Keratinocyte (primary cell): Measurements from ENCODE around the gene SPTLC2. TPM values are rescaled to one million over a fixed set of nuclear protein-coding genes. Genes with fewer than 3 reads are reported as not detected.

Source experiments
- DNase-seq: peaks from one replicate; pipeline ENCODE4 v3.0.0-alpha.2; 2011; ENCODE audit warnings: low read depth, missing footprints, low spot score
- FAIRE-seq: peaks from 2 replicates; lab custom pipeline; 2011; peaks lifted over from hg19 to GRCh38; lab: Jason Lieb, UNC
- H2AFZ ChIP-seq: 2 replicates; pipeline ENCODE4 v1.6.0; 2012; ENCODE audit warnings: low read length, control low read depth, inconsistent platforms; ENCODE audit not compliant: control insufficient read depth
- H3K27ac ChIP-seq: 2 replicates; pipeline ENCODE4 v1.5.1; 2011; ENCODE audit warnings: low read length; ENCODE audit not compliant: control insufficient read depth, insufficient read depth
- H3K27me3 ChIP-seq: 3 replicates; pipeline ENCODE4 v1.6.0; 2011; ENCODE audit warnings: low read length; ENCODE audit not compliant: control insufficient read depth, insufficient read depth; ENCODE audit errors: extremely low read depth
- H3K36me3 ChIP-seq, 2 experiments: 2 replicates in 1 of 2; 3 replicates in 1 of 2; pipeline ENCODE4 v1.5.1; 2011; ENCODE audit warnings: low read length in 2 of 2, mild to moderate bottlenecking in 1 of 2; ENCODE audit not compliant: control insufficient read depth in 2 of 2, insufficient read depth in 2 of 2; ENCODE audit errors: extremely low read depth in 1 of 2
- H3K4me1 ChIP-seq: 3 replicates; pipeline ENCODE4 v1.5.1; 2011; ENCODE audit warnings: low read length; ENCODE audit not compliant: control insufficient read depth, insufficient read depth; ENCODE audit errors: extremely low read depth
- H3K4me2 ChIP-seq: 3 replicates; pipeline ENCODE4 v1.6.0; 2011; ENCODE audit warnings: low read depth, low read length; ENCODE audit not compliant: control insufficient read depth, insufficient read depth; ENCODE audit errors: extremely low read depth
- H3K4me3 ChIP-seq, 3 experiments: fragments of 200-600 bp in 1 of 3; sonication (generic) in 1 of 3; 2 replicates in 2 of 3; 3 replicates in 1 of 3; pipeline ENCODE4 v1.5.1; 2011 to 2016; ENCODE audit warnings: low read length in 3 of 3, mild to moderate bottlenecking in 3 of 3, control low read depth in 2 of 3, inconsistent platforms in 1 of 3, low read depth in 1 of 3, mixed read lengths in 1 of 3, mixed run types in 1 of 3, moderate library complexity in 1 of 3; ENCODE audit not compliant: control insufficient read depth in 2 of 3, insufficient read depth in 2 of 3; ENCODE audit errors: extremely low read depth in 1 of 3
- H3K79me2 ChIP-seq: 2 replicates; pipeline ENCODE4 v1.6.0; 2012; ENCODE audit warnings: low read length; ENCODE audit not compliant: control insufficient read depth, insufficient read depth
- H3K9ac ChIP-seq: 3 replicates; pipeline ENCODE4 v1.6.0; 2011; ENCODE audit warnings: low read length; ENCODE audit not compliant: control insufficient read depth, insufficient read depth; ENCODE audit errors: extremely low read depth
- H3K9me1 ChIP-seq: 3 replicates; pipeline ENCODE4 v1.6.0; 2011; ENCODE audit warnings: low read length; ENCODE audit not compliant: control insufficient read depth, insufficient read depth; ENCODE audit errors: extremely low read depth
- H3K9me3 ChIP-seq: 2 replicates; pipeline ENCODE4 v1.5.1; 2012; ENCODE audit warnings: low read depth, low read length; ENCODE audit not compliant: control insufficient read depth
- H4K20me1 ChIP-seq: 3 replicates; pipeline ENCODE4 v1.6.0; 2011; ENCODE audit warnings: low read length; ENCODE audit not compliant: control insufficient read depth, insufficient read depth; ENCODE audit errors: extremely low read depth
- EZH2 ChIP-seq: IDR thresholded peaks from one replicate; pipeline ENCODE4 v1.6.1; 2012; ENCODE audit warnings: inconsistent platforms, mild to moderate bottlenecking, low read length, moderate library complexity
- dilution Hi-C: fragments of 300-500 bp; cut with MboI; formaldehyde crosslinking; loops from one replicate; pipeline ENCODE4 v1.7.0; 2020; ENCODE audit warnings: low sequenced_read_pairs; ENCODE audit not compliant: extremely low pct_ligation_motif_present
- polyA plus RNA-seq, 5 experiments: library from polyadenylated mRNA; depleted of rRNA in 3 of 5; stranded (reverse) in 3 of 5; stranded (forward) in 1 of 5; unstranded in 1 of 5; fragments of >200 nt; gene quantifications; 1 replicate in 1 of 5; 2 replicates in 3 of 5; 3 replicates in 1 of 5; pipeline versions ENCODE4 v1.2.1 to v1.2.3, GENCODE V29; 2011 to 2012; ENCODE audit warnings: missing spikeins in 2 of 5, low read depth in 1 of 5, low replicate concordance in 1 of 5
- TF ChIP-seq, protein P1 (sequence below), 3 experiments: IDR thresholded peaks in 1 of 3; conservative IDR thresholded peaks in 1 of 3; optimal IDR thresholded peaks in 1 of 3; 2 replicates in 2 of 3; 3 replicates in 1 of 3; pipeline versions ENCODE3 to v1.5.1; 2011; ENCODE audit warnings: low read length in 3 of 3, mild to moderate bottlenecking in 3 of 3, moderate library complexity in 2 of 3, control low read depth in 1 of 3, inconsistent platforms in 1 of 3; ENCODE audit not compliant: insufficient read depth in 2 of 3; ENCODE audit errors: extremely low read depth in 1 of 3

The SPTLC2 gene
- polyA plus RNA-seq, 1 donor (not counting 4 experiments of a cell fraction or from before 2014, with no cell fraction given), result 46.8 TPM

GRCh38 chr14:77543637-77544334, 72.7 kb downstream of the SPTLC2 start:
- H3K9me1 ChIP-seq, result no peaks in the 10 kb centered on the region
- dilution Hi-C loops, result no loop called here
- no peak overlapping the region for H2AFZ ChIP-seq
- H3K27me3 ChIP-seq, result no peaks in the 10 kb centered on the region
- no peak overlapping the region for H3K27ac ChIP-seq
- peaks cover 3 to 9% of the 10 kb centered on the region in 2 experiments for H3K36me3 ChIP-seq
- TF ChIP-seq, protein P1, sequence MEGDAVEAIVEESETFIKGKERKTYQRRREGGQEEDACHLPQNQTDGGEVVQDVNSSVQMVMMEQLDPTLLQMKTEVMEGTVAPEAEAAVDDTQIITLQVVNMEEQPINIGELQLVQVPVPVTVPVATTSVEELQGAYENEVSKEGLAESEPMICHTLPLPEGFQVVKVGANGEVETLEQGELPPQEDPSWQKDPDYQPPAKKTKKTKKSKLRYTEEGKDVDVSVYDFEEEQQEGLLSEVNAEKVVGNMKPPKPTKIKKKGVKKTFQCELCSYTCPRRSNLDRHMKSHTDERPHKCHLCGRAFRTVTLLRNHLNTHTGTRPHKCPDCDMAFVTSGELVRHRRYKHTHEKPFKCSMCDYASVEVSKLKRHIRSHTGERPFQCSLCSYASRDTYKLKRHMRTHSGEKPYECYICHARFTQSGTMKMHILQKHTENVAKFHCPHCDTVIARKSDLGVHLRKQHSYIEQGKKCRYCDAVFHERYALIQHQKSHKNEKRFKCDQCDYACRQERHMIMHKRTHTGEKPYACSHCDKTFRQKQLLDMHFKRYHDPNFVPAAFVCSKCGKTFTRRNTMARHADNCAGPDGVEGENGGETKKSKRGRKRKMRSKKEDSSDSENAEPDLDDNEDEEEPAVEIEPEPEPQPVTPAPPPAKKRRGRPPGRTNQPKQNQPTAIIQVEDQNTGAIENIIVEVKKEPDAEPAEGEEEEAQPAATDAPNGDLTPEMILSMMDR (optimal IDR thresholded peaks at IDR 0.05 in 1 of 3, IDR thresholded peaks at IDR 0.05 in 1 of 3, conservative IDR thresholded peaks at IDR 0.05 in 1 of 3; ENCODE audit: extremely low read depth in 1 of 3, insufficient read depth in 2 of 3, low read length in 3 of 3), result no peak
- no peak for TF ChIP-seq EZH2
- no peaks in the 10 kb centered on the region for H4K20me1 ChIP-seq
- H3K79me2 ChIP-seq, result no peaks in the 10 kb centered on the region
- H3K4me3 ChIP-seq, result no peak overlapping the region
- FAIRE-seq, result no peak
- no peak overlapping the region for H3K4me2 ChIP-seq
- H3K4me1 ChIP-seq, result no peaks in the 10 kb centered on the region
- DNase-seq, result no peak
- no peak overlapping the region for H3K9ac ChIP-seq
- H3K9me3 ChIP-seq, result no peaks in the 10 kb centered on the region

GRCh38 chr14:77543240-77543551, 73.2 kb downstream of the SPTLC2 start:
- Histone ChIP-seq H3K27me3 (no peaks in the 10 kb centered on the region), H3K27ac (no peak overlapping the region), H3K9me3 (no peaks in the 10 kb centered on the region), H3K79me2 (no peaks in the 10 kb centered on the region), H3K9me1 (no peaks in the 10 kb centered on the region), H3K36me3 (peaks cover 3 to 7% of the 10 kb centered on the region in 2 experiments), H4K20me1 (no peaks in the 10 kb centered on the region), H3K4me2 (no peak overlapping the region), H2AFZ (no peak overlapping the region), H3K4me1 (no peaks in the 10 kb centered on the region), H3K9ac (no peak overlapping the region), H3K4me3 (no peak overlapping the region)
- no peak for FAIRE-seq
- DNase-seq, result no peak
- dilution Hi-C loops, result no loop called here
- no peak for TF ChIP-seq EZH2
- TF ChIP-seq, protein P1 (optimal IDR thresholded peaks at IDR 0.05 in 1 of 3, IDR thresholded peaks at IDR 0.05 in 1 of 3, conservative IDR thresholded peaks at IDR 0.05 in 1 of 3; ENCODE audit: extremely low read depth in 1 of 3, insufficient read depth in 2 of 3, low read length in 3 of 3), result no peak
